Spinal cord (tissue), 10 donors: Measurements from ENCODE around the gene ARCN1. TPM values are rescaled to one million over a fixed set of nuclear protein-coding genes. Genes with fewer than 3 reads are reported as not detected.

Experiments used
- DNase-seq, 6 donors: peaks; one replicate each; pipeline versions ENCODE4 v3.0.0 to v3.0.0-alpha.2; 2013 to 2015; ENCODE audit warnings: low spot score in 6 of 6, low read depth in 4 of 6
- H3K27ac ChIP-seq: one replicate; pipeline ENCODE4 v1.5.1; 2013; ENCODE audit warnings: low read depth, low read length, control low read depth
- H3K27me3 ChIP-seq: one replicate; pipeline ENCODE4 v1.6.1; 2013; ENCODE audit warnings: low read length; ENCODE audit not compliant: control insufficient read depth, insufficient read depth
- H3K36me3 ChIP-seq: one replicate; pipeline ENCODE4 v1.6.1; 2013; ENCODE audit warnings: low read length; ENCODE audit not compliant: control insufficient read depth, insufficient read depth
- H3K4me1 ChIP-seq: one replicate; pipeline ENCODE4 v1.6.1; 2013; ENCODE audit warnings: low read length; ENCODE audit not compliant: control insufficient read depth, insufficient read depth
- H3K4me3 ChIP-seq: one replicate; pipeline ENCODE4 v1.5.1; 2013; ENCODE audit warnings: low read depth, low read length, control low read depth
- H3K9me3 ChIP-seq: one replicate; pipeline ENCODE4 v1.6.1; 2013; ENCODE audit warnings: low read length; ENCODE audit not compliant: control insufficient read depth, insufficient read depth
- WGBS: methylation state at CpG from one replicate; pipeline ENCODE4 v1.1.5; 2013; ENCODE audit warnings: missing lambda C conversion rate; ENCODE audit not compliant: insufficient coverage; 5-methylcytosine and 5-hydroxymethylcytosine counted together
- polyA plus RNA-seq, 2 donors: library from polyadenylated mRNA; unstranded; fragments of 120-200 nt; gene quantifications; one replicate each; pipeline ENCODE4 v1.2.1, GENCODE V29; 2013; ENCODE audit not compliant: insufficient read length in 2 of 2
- total RNA-seq, 2 donors: library from RNA; depleted of rRNA in 1 of 2; stranded (reverse); fragments of 120-200 nt in 1 of 2; fragments of >200 nt in 1 of 2; gene quantifications; one replicate each; pipeline versions ENCODE4 v1.2.3 to v1.2.4, GENCODE V29; 2013 to 2014
- donor health status: healthy.

The ARCN1 gene
- total and polyA plus RNA-seq, 4 donors = 98.4 to 131 (median 118) TPM

DNA sequence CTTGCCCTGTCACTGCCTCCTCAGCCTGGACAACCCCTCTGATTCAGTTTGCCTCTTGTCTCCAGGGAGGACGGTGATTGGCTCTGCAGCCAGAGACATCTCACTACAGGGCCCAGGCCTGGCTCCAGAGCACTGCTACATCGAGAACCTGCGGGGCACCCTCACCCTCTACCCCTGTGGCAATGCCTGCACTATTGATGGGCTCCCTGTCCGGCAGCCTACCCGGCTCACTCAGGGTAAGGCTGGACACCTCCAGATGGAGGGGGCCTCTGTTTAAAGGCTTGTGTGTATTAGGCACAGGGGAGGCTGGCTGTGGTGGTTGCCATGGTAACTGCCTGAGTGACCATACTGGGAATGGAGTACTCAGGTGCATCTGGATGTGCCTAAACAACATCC lies 43.8 kb downstream of the ARCN1 start:
- WGBS = 92% methylated on average over 3 of the region's 5 CpGs
- peak in 1 of 6 donors; percentile 39 for DNase-seq
- Histone ChIP-seq H3K4me3 (no peak overlapping the region), H3K36me3 (peaks cover 33% of the 10 kb centered on the region), H3K27ac (peak overlapping the region; percentile 20), H3K9me3 (no peaks in the 10 kb centered on the region), H3K27me3 (peaks cover 9% of the 10 kb centered on the region), H3K4me1 (peaks cover 83% of the 10 kb centered on the region)

DNA sequence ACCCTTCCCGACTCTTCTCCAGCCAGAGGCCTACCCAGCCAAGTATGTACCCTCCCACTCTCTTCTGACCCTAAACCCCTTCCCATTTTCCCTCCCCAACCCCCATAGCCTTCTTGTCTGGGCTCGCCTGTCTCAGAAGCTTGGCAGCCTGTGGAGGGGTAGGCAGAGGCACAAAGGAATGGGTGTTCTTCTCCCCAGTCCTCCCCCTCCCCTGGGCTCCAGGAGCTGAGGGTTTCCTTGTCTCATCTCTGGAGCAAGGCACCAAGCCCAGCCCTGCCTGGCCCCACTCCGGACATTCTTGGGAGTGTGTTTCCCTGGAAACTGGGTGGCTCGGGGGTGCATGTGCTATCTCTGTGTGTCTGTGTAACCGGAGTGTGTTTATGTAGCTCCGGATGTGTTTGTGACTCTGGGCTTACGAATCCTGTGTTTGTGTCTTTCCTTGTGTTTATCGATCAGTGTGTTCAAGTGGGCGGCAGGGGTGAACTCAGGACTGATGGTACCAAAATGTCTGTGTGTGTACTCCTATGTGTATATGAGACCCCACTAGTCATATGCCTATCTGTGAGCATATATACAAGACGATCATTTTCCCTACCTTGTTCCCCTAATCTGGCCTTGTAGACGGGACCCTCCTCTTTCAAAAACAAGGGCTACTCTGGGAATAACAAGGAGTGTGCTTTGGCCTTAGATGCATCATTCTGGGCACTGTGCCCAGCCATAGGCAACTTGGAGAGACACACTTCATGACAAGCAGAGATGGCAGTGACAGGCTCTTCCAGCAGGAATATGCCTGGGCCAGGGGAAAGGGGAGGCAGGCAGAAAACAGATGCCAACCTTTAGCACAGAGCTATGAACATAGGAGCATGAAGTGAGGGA lies 46.1 kb downstream of the ARCN1 start:
- Histone ChIP-seq H3K4me3 (peak overlapping the region; percentile 1), H3K36me3 (peaks cover 38% of the 10 kb centered on the region), H3K4me1 (peaks cover 86% of the 10 kb centered on the region), H3K27ac (peak overlapping the region; percentile 92), H3K27me3 (no peaks in the 10 kb centered on the region), H3K9me3 (no peaks in the 10 kb centered on the region)
- DNase-seq = peak in 4 of 6 donors; percentile 72 to 95 (median 86)
- WGBS = 9% methylated on average over 6 of the region's 11 CpGs

DNA sequence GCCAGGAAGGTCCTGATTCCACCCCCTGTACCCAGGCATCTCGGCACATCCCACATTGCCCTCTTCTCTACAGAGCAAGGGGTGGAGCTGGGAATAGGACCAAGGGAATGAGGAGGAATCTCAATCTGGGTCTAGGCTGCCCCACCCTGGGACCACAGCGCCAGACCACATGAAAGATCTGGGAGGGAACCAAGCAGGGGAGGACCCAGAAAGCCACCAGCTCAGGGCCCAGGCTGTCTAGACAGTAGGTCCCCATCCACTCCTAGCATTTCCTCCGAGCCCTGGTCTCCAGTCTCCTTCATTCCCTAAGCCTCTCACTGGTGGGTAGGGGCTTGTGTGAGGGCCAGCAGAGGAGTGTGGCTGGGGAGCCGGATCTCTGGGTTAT lies 46.8 kb downstream of the ARCN1 start:
- no peaks in the 10 kb centered on the region for H3K9me3 ChIP-seq
- peaks cover 85% of the 10 kb centered on the region for H3K4me1 ChIP-seq
- DNase-seq = peak in 1 of 6 donors; percentile 66
- whole genome bisulfite sequencing = 40% methylated on average over 1 of the region's 4 CpGs
- peaks cover 38% of the 10 kb centered on the region for H3K36me3 ChIP-seq
- H3K4me3 ChIP-seq = no peak overlapping the region
- H3K27me3 ChIP-seq = no peaks in the 10 kb centered on the region
- peak overlapping the region; percentile 92 for H3K27ac ChIP-seq

DNA sequence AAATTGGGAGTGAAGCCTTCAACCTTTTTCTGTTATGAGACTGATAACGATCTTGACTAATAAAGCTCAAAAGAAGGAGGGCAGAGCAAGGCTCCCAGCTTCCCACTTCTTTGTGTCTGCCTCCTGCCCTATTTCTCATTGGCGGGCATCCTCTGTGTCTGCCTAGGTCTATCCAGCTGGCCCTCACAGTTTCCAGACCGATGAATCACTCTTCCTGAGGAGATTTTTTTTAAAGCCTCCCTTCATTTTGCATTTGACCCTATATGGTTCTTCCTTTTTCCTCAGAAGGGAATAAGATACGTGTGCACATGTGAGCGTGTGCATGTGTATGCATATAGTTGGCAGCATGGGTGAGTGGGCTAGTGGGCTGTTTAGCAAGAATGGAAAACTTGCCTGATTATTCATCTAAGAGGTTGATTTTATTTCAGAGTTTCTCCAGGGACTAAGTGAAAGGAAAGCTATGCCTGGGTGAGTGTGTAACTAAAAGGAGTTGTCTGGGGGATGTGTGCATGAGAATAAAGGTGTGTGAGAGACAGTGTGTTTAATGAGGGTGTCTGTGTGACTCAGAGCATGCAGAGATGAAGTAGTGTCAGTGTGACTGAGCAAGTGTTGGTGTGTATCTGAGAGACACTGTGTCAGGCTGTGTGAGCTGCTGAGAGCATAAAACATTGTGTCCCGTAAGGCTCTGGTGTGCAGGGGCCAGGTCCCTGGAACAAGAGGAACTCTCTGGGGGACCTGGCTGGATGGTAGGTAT lies 47.4 kb downstream of the ARCN1 start:
- peak overlapping the region; percentile 92 for H3K27ac ChIP-seq
- WGBS = 30% methylated on average over 4 of the region's 6 CpGs
- no peaks in the 10 kb centered on the region for H3K27me3 ChIP-seq
- peak in 1 of 6 donors; percentile 71 for DNase-seq
- peaks cover 78% of the 10 kb centered on the region for H3K4me1 ChIP-seq
- no peaks in the 10 kb centered on the region for H3K9me3 ChIP-seq
- no peak overlapping the region for H3K4me3 ChIP-seq
- peaks cover 34% of the 10 kb centered on the region for H3K36me3 ChIP-seq

DNA sequence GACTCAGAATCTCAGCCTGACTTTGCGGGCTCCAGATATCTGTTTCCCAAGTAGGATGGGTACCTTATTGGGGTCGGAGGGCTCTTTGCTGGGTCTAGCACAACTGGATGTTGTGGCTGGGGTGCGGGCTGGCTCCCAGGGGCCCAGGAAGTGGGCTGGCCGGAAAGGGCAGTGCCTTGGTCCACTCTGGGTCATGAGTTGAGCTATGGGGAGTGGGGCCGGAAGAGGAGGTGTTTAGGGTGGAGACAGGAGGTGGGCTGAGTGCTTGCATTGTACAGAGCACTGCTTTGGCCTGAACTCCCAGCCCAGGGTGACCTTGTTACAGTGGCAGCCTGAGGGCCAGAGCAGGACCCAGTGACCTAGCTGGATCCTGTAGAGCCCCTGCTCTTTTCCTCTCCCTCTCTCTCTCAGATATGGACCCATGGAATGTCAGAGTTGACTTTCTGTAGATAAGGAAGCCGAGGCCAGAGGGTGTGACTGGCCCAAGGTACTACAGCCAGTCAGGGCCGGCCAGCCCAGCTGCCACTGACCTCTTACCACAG lies 48.4 kb downstream of the ARCN1 start:
- peak overlapping the region; percentile 46 for H3K4me3 ChIP-seq
- no peak for DNase-seq
- H3K27me3 ChIP-seq = no peaks in the 10 kb centered on the region
- H3K36me3 ChIP-seq = peaks cover 37% of the 10 kb centered on the region
- H3K27ac ChIP-seq = peak overlapping the region; percentile 92
- WGBS = 75% methylated on average over 6 of the region's 7 CpGs
- no peaks in the 10 kb centered on the region for H3K9me3 ChIP-seq
- H3K4me1 ChIP-seq = peaks cover 84% of the 10 kb centered on the region

DNA sequence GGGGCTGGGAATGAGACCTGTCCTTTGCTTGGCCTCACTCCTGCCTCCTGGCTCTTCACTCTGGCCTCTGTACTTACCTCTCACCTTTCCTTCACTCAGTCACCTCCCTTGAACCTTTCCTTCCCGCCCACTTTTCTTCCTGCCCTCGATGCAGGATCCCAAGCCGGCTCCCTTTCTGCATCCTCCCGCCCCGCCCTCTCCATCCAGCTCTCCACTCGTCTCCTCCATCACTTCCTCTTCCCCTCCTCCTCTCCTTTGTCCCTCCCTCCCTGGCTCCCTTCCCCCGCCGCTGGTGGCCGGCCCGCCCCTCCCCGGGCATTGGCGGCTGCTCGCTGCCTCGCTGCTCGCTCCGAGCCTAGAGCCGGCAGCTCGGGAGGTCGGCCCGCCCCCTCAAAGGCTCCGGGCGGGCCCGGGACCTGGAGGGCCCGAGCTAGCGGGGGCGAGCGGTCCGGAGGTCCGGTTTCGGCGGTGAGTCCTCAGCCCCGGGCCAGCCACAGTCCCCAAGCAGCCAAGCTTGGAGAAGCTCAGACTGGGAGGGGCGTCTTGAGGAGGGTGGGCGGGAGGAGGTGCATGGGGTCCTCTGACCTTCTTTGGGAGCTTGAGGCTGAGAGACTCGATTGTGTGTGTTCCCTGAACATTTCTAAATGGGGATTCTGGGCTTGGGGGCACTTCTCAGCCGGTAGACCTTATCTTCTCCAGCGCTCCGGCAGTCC lies 49.0 kb downstream of the ARCN1 start:
- no peaks in the 10 kb centered on the region for H3K9me3 ChIP-seq
- 0% methylated on average over 34 of the region's 38 CpGs for whole genome bisulfite sequencing
- H3K36me3 ChIP-seq = peaks cover 38% of the 10 kb centered on the region
- H3K4me3 ChIP-seq = peak overlapping the region; percentile 46
- no peaks in the 10 kb centered on the region for H3K27me3 ChIP-seq
- peak overlapping the region; percentile 92 for H3K27ac ChIP-seq
- H3K4me1 ChIP-seq = peaks cover 82% of the 10 kb centered on the region
- DNase-seq = peak in 5 of 6 donors; percentile 75 to 97 (median 80)

DNA sequence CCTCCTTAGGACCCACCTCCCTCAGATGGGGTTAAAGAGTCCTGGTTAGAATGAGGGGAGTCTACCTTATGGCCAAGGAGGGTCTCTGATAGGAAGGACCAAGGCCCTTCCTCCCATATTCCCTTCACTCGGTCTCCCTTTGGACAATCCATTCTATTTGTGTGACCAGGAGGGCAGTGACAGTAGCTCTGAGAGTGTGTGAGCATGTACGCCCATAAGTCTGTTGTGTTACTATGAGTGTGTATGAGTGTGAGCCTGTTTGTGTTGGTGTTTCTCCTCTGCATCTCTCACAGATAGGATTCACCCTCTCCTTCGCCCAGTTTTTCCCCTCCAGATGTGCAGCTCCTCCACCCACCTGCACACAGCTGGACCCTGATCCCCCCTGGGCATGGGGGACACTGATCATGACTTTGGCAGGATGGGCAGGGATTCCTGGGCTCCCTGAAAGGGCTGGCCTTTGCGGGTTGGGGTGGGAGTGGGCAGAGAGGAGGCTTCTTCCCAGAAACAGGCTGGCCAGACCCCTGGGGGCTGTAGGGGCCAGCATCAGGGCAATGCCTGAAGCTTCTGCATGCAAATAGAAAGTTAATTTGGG lies 49.7 kb downstream of the ARCN1 start:
- Histone ChIP-seq H3K36me3 (peaks cover 39% of the 10 kb centered on the region), H3K4me1 (peaks cover 77% of the 10 kb centered on the region), H3K4me3 (peak overlapping the region; percentile 46), H3K27ac (peak overlapping the region; percentile 92), H3K27me3 (no peaks in the 10 kb centered on the region), H3K9me3 (no peaks in the 10 kb centered on the region)
- DNase-seq = no peak
- 0% methylated on average over 1 of the region's 4 CpGs for WGBS

DNA sequence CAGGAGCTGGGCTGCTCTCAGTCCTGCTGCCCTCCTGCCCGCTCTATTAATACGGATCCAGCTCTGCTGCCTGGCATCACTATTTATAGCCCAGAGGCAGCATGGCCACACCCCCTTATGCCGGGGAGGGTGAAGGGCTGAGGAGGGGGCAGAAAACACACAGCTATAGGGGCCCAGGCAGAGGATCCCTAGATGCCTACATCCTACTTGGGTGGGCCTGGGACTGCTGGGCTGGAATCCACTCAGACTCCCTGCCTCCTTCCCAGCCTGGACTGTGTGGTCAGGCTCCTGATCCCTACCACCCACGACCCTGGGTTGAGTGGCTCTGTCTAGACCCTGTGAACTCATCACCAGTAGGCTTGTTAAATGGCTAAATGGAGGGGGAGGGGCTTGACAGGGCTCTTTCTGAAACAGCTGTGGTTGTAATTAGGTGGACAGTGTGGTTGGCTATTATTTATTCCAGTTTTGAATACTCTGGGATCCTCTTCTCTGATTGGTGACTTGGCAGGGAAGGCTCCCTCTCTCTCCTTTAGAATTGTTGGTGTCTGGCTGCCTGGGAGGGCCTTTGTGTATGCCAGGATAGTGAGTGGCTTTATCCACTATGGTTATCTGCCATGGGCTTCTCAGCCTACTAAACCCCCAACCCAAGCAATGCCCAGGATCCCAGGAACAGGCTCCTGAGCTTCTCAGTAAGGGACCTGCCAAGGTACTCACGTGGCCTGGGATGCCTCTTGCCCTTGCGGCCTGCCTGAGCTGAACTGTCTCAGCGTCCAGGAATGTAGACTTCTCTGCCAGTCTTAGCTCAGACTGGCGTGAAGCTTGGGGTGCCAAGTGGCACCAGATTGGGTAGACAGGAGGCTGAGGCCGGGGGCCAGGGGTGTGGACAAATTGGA lies 50.4 kb downstream of the ARCN1 start:
- Histone ChIP-seq H3K27me3 (no peaks in the 10 kb centered on the region), H3K36me3 (peaks cover 45% of the 10 kb centered on the region), H3K4me3 (peak overlapping the region; percentile 46), H3K4me1 (peaks cover 73% of the 10 kb centered on the region), H3K9me3 (no peaks in the 10 kb centered on the region), H3K27ac (peak overlapping the region; percentile 92)
- 47% methylated on average over 8 of the region's 9 CpGs for WGBS
- DNase-seq = peak in 2 of 6 donors; percentile 64 to 65
